GM12892 (cell line): ENCODE results near the gene LTC4S.
"Not testable (repeated sequence)": the region's sequence is repeated elsewhere in the genome, so short reads cannot be mapped to it uniquely, and the experiment has no call there.

ENCODE experiments used
- DNase-seq: peaks from one replicate; pipeline ENCODE4 v3.0.0; 2011; ENCODE audit not compliant: insufficient read length
- FAIRE-seq: peaks from 2 replicates; lab custom pipeline; 2011; peaks lifted over from hg19 to GRCh38; lab: Jason Lieb, UNC
- POLR2A ChIP-seq: IDR thresholded peaks from 2 replicates; pipeline ENCODE4 v1.6.1; 2011; ENCODE audit warnings: low read depth, low read length, control low read depth
- POLR2AphosphoS5 ChIP-seq: IDR thresholded peaks from 2 replicates; pipeline ENCODE4 v1.6.1; 2011; ENCODE audit warnings: low read depth, low read length, control low read depth
- TAF1 ChIP-seq: IDR thresholded peaks from 2 replicates; pipeline ENCODE4 v1.6.1; 2011; ENCODE audit warnings: low read depth, mild to moderate bottlenecking, control low read depth, low read length, borderline replicate concordance

LTC4S gene

GRCh38 chr5:179833709-179834070 lies 39.9 kb downstream of the LTC4S start:
- FAIRE-seq = no peak
- no peak for DNase-seq
- TF ChIP-seq TAF1 (no peak), POLR2AphosphoS5 (no peak), POLR2A (no peak)

- no peak for FAIRE-seq
- no peak for TF ChIP-seq POLR2A
- TF ChIP-seq TAF1 = no peak
- TF ChIP-seq POLR2AphosphoS5 = no peak
Observed at GRCh38 chr5:179834120-179834519, 40.3 kb downstream of the LTC4S start.

GRCh38 chr5:179834871-179835270 lies 41.1 kb downstream of the LTC4S start:
- FAIRE-seq, DNase-seq: not testable (repeated sequence)

More at GRCh38 chr5:179834120-179834519, 40.3 kb downstream of the LTC4S start:
- DNase-seq = no peak

GRCh38 chr5:179836225-179837019 lies 42.6 kb downstream of the LTC4S start:
- FAIRE-seq (no peak), DNase-seq (no peak)
- TF ChIP-seq POLR2AphosphoS5 (peak; percentile 50; the same call in 1 of the 2 replicates), TAF1 (no peak), POLR2A (peak; percentile 39)

GRCh38 chr5:179837076-179838011 lies 43.6 kb downstream of the LTC4S start:
- FAIRE-seq (no peak), DNase-seq (no peak)
- TF ChIP-seq POLR2AphosphoS5 = peak; percentile 50; the same call in 1 of the 2 replicates
- no peak for TF ChIP-seq TAF1
- peak; percentile 52 for TF ChIP-seq POLR2A

- DNase-seq = no peak
- FAIRE-seq = no peak
Observed at GRCh38 chr5:179839328-179840256, 45.8 kb downstream of the LTC4S start.

GRCh38 chr5:179840321-179840720 lies 46.5 kb downstream of the LTC4S start:
- FAIRE-seq (no peak), DNase-seq (no peak)
- TF ChIP-seq POLR2AphosphoS5 (no peak), TAF1 (no peak), POLR2A (no peak)

More at GRCh38 chr5:179839328-179840256, 45.8 kb downstream of the LTC4S start:
- no peak for TF ChIP-seq TAF1
- TF ChIP-seq POLR2A = 0 out of 2 replicates have a peak, but pooled peaks have one; percentile 27
- TF ChIP-seq POLR2AphosphoS5 = peak; percentile 28; the same call in 1 of the 2 replicates

GRCh38 chr5:179840766-179841165 lies 47.0 kb downstream of the LTC4S start:
- DNase-seq (no peak), FAIRE-seq (no peak)
- TF ChIP-seq TAF1 (no peak), POLR2A (no peak), POLR2AphosphoS5 (no peak)

GRCh38 chr5:179841621-179842020 lies 47.8 kb downstream of the LTC4S start:
- FAIRE-seq = no peak
- TF ChIP-seq TAF1 (no peak), POLR2AphosphoS5 (no peak), POLR2A (no peak)

More at GRCh38 chr5:179841621-179842020, 47.8 kb downstream of the LTC4S start:
- DNase-seq = no peak
